Suprapubic skin (tissue), 4 donors: ENCODE results near the gene SLC6A12. TPM values are rescaled to one million over a fixed set of nuclear protein-coding genes. Genes with fewer than 3 reads are reported as not detected.

Experiments used
- DNase-seq, 2 donors: peaks; one replicate each; pipeline ENCODE4 v3.0.0-alpha.2; 2019; ENCODE audit warnings: low spot score in 2 of 2
- H3K27ac ChIP-seq: fragments of 200-600 bp; sonication (generic); one replicate; pipeline ENCODE4 v1.5.1; 2019
- H3K27me3 ChIP-seq: fragments of 200-600 bp; sonication (generic); one replicate; pipeline ENCODE4 v1.5.1; 2019
- H3K36me3 ChIP-seq: fragments of 200-600 bp; sonication (generic); one replicate; pipeline ENCODE4 v1.5.1; 2019
- H3K4me1 ChIP-seq: fragments of 200-600 bp; sonication (generic); one replicate; pipeline ENCODE4 v1.5.1; 2019
- H3K4me3 ChIP-seq: fragments of 200-600 bp; sonication (generic); one replicate; pipeline ENCODE4 v1.5.1; 2019; ENCODE audit warnings: mild to moderate bottlenecking
- H3K9me3 ChIP-seq: fragments of 200-600 bp; sonication (generic); one replicate; pipeline ENCODE4 v1.5.1; 2019
- EP300 ChIP-seq: sonication (generic); formaldehyde crosslinking; IDR thresholded peaks from one replicate; pipeline ENCODE4 v1.6.1; 2017; ENCODE audit warnings: antibody characterized with exemption
- POLR2A ChIP-seq, 2 donors: fragments of 450-650 bp; IDR thresholded peaks; one replicate each; pipeline ENCODE4 v1.6.1; 2017; ENCODE audit warnings: antibody characterized with exemption in 2 of 2, mild to moderate bottlenecking in 2 of 2, moderate library complexity in 2 of 2
- POLR2AphosphoS5 ChIP-seq, 3 donors: sonication (generic); formaldehyde crosslinking; IDR thresholded peaks; one replicate each; pipeline ENCODE4 v1.6.1; 2017; ENCODE audit warnings: antibody characterized with exemption in 3 of 3
- WGBS: methylation state at CpG from one replicate; pipeline ENCODE4 v1.1.5; 2018; 5-methylcytosine and 5-hydroxymethylcytosine counted together
- total RNA-seq, 4 donors: library from RNA; depleted of rRNA; stranded (reverse); fragments of >200 nt; gene quantifications; one replicate each; pipeline ENCODE4 v1.1.0, GENCODE V29; 2016
- TF ChIP-seq, protein P1 (sequence below), 2 donors: fragments of 200-600 bp in 1 of 2; fragments of 450-650 bp in 1 of 2; sonication (generic) in 1 of 2; IDR thresholded peaks; one replicate each; pipeline ENCODE4 v1.5.1; 2016 to 2019; ENCODE audit warnings: antibody characterized with exemption in 2 of 2, mild to moderate bottlenecking in 1 of 2, moderate library complexity in 1 of 2

The SLC6A12 gene
- total RNA-seq, 4 donors from 2014 or later: 3.1 to 6.0 TPM; not detected in 2

DNA sequence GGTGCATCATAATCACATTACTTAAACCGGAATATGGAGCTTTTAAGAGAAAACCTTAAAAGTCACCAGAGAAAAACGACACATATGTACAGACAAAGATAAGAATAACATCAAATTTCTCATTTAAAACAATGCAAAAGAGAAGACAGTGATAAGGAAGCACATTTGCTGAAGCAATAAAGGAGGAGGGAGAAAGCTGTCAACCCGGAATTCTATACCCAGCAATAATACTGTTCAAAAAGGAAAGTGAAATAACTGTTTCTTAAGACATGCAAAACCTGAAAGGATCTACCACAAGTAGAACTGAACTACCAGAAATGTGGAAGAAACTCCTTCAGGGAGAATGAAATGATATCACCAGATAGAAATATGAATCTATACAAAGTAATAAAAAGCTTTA is 33.3 kb upstream of the SLC6A12 start:
- H3K27ac ChIP-seq: no peak overlapping the region
- no peaks in the 10 kb centered on the region for H3K4me1 ChIP-seq
- no peaks in the 10 kb centered on the region for H3K36me3 ChIP-seq
- no peak for DNase-seq
- H3K27me3 ChIP-seq: peaks cover 2% of the 10 kb centered on the region
- TF ChIP-seq POLR2A (IDR thresholded peaks at IDR 0.05) (no peak), POLR2AphosphoS5 (IDR thresholded peaks at IDR 0.05) (no peak), EP300 (no peak)
- TF ChIP-seq, protein P1, sequence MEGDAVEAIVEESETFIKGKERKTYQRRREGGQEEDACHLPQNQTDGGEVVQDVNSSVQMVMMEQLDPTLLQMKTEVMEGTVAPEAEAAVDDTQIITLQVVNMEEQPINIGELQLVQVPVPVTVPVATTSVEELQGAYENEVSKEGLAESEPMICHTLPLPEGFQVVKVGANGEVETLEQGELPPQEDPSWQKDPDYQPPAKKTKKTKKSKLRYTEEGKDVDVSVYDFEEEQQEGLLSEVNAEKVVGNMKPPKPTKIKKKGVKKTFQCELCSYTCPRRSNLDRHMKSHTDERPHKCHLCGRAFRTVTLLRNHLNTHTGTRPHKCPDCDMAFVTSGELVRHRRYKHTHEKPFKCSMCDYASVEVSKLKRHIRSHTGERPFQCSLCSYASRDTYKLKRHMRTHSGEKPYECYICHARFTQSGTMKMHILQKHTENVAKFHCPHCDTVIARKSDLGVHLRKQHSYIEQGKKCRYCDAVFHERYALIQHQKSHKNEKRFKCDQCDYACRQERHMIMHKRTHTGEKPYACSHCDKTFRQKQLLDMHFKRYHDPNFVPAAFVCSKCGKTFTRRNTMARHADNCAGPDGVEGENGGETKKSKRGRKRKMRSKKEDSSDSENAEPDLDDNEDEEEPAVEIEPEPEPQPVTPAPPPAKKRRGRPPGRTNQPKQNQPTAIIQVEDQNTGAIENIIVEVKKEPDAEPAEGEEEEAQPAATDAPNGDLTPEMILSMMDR (IDR thresholded peaks at IDR 0.05): no peak
- no peak overlapping the region for H3K4me3 ChIP-seq
- H3K9me3 ChIP-seq: no peaks in the 10 kb centered on the region
- 89% methylated on average over 3 of the region's 3 CpGs for WGBS

DNA sequence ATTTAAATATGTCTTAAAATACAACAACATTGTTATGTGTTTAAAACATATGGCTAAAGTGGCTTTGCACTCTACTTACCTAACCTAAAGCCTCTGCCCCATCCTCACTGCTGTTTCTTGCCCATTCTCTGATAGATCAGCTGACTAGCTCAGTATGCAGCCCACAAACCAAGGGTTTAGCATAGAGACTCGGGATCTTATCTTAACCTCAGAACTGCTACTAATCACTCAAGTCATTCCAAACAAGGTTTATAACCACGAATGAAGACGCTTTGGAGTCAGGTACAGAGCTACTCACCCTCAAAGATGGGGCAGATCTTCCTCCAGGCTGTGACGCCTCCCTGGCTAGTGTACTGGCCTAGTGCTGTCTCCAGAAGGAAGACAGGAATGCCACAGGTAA is 29.4 kb upstream of the SLC6A12 start:
- no peak for TF ChIP-seq EP300
- peak in 1 of 2 donors; percentile 21 for DNase-seq
- H3K36me3 ChIP-seq: no peaks in the 10 kb centered on the region
- peaks cover 2% of the 10 kb centered on the region for H3K27me3 ChIP-seq
- no peak overlapping the region for H3K4me3 ChIP-seq
- WGBS: 45% methylated on average over 4 of the region's 4 CpGs
- H3K4me1 ChIP-seq: no peaks in the 10 kb centered on the region
- H3K9me3 ChIP-seq: peaks cover under 1% of the 10 kb centered on the region
- H3K27ac ChIP-seq: no peak overlapping the region

DNA sequence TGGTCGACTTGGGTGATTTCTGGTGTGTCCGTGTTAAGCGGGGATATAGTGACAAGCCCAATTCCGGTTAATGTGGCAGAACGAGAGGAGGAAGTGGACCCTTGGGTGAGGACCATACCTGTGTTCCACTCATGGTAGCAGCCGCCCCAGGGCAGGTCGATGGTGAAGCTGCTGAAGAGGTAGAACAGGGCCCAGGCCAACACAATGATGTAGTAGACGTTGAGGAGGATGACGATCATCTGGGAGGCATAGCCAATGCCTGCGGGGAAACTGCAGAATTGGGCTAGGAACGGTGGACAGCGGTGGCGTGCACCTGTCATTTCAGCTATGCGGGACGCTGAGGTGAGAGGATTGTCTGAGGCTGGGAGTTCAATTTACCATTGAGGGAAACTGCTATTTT is 28.5 kb upstream of the SLC6A12 start:
- H3K4me1 ChIP-seq: no peaks in the 10 kb centered on the region
- WGBS: 86% methylated on average over 15 of the region's 15 CpGs
- DNase-seq: peak in 1 of 2 donors; percentile 40
- peaks cover 4% of the 10 kb centered on the region for H3K27me3 ChIP-seq
- no peaks in the 10 kb centered on the region for H3K36me3 ChIP-seq
- H3K9me3 ChIP-seq: peaks cover 5% of the 10 kb centered on the region
- TF ChIP-seq POLR2AphosphoS5 (IDR thresholded peaks at IDR 0.05) (no peak), POLR2A (IDR thresholded peaks at IDR 0.05) (no peak), EP300 (no peak)
- TF ChIP-seq, protein P1 (IDR thresholded peaks at IDR 0.05): no peak
- H3K4me3 ChIP-seq: no peak overlapping the region
- H3K27ac ChIP-seq: no peak overlapping the region

DNA sequence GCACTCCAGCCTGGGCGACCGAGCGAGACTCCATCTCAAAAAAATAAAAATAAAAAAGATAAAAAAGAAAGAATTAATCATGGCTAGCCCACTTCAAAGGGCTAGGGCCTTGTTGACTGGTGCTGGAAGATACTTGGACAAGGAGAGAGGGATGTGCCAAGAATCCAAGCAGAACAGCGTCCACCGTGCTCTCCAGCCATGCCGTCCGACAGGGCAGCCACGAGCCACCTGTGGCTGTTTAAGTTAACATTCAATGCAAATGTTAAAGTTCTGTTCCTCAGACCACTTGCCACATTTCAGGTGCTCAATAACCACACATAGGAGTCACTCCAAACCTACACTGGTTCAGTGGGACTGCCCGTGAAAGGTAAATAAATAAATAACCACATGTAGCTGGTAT is 27.3 kb upstream of the SLC6A12 start:
- Histone ChIP-seq H3K4me1 (no peaks in the 10 kb centered on the region), H3K36me3 (no peaks in the 10 kb centered on the region), H3K27me3 (peaks cover 11% of the 10 kb centered on the region), H3K4me3 (no peak overlapping the region), H3K27ac (no peak overlapping the region), H3K9me3 (peaks cover 10% of the 10 kb centered on the region)
- peak in 1 of 2 donors; percentile 13 for DNase-seq
- 92% methylated on average over 9 of the region's 9 CpGs for WGBS
- TF ChIP-seq, protein P1 (IDR thresholded peaks at IDR 0.05): no peak
- no peak for TF ChIP-seq EP300
- no peak for TF ChIP-seq POLR2AphosphoS5 (IDR thresholded peaks at IDR 0.05)
- TF ChIP-seq POLR2A (IDR thresholded peaks at IDR 0.05): no peak

DNA sequence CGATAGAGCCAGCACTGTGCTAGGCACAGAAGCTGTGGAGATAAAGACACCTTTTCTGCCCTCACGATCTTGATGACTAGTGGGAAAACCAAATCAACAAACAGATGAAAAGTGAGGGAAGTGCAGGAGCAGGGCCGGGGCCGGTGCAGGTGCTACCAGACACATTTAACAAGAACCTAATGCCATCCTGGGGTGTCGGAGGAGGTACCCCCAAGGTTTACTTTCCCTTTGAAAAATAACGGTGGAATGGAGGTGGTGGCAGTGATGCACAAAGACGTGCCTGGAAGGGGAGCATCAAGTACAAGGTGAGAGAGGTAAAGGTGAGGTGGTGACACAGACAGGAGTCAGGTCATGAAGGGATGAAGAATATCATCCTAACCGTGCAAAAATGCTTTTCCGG is 26.6 kb upstream of the SLC6A12 start:
- 87% methylated on average over 9 of the region's 9 CpGs for WGBS
- Histone ChIP-seq H3K4me3 (no peak overlapping the region), H3K4me1 (no peaks in the 10 kb centered on the region), H3K27me3 (peaks cover 11% of the 10 kb centered on the region), H3K27ac (no peak overlapping the region), H3K36me3 (no peaks in the 10 kb centered on the region), H3K9me3 (peaks cover 10% of the 10 kb centered on the region)
- no peak for TF ChIP-seq POLR2A (IDR thresholded peaks at IDR 0.05)
- peak in 1 of 2 donors; percentile 21 for DNase-seq

DNA sequence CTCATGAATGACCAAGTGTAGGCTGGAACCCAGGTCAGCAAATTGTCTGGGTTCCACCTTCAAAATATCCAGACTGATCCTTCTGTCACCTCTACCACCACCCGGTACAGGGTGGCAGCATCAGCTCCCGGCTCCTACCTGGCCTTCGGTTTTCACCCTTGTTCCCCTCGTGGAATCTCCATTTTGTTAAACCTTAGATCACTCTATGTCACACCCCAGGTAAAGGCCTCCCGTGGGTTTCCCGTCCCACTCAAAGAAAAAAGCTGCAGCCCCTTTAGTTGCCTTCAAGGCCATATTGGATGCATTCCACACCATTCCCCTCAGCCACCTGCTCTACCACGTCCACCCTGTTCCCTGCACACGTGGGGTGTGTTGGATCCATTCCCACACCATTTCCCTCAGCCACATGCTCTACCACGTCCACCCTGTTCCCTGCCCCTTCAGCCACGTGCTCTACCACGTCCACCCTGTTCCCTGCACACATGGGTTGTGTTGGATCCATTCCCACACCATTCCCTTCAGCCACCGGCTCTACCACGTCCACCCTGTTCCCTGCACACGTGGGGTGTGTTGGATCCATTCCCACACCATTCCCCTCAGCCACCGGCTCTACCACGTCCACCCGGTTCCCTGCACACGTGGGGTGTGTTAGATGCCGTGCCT is 24.9 kb upstream of the SLC6A12 start:
- Histone ChIP-seq H3K4me1 (no peaks in the 10 kb centered on the region), H3K36me3 (no peaks in the 10 kb centered on the region), H3K27me3 (peaks cover 11% of the 10 kb centered on the region), H3K27ac (no peak overlapping the region), H3K9me3 (peaks cover 16% of the 10 kb centered on the region), H3K4me3 (no peak overlapping the region)
- peak in 1 of 2 donors; percentile 29 for DNase-seq
- no peak for TF ChIP-seq POLR2AphosphoS5 (IDR thresholded peaks at IDR 0.05)
- no peak for TF ChIP-seq EP300
- TF ChIP-seq POLR2A (IDR thresholded peaks at IDR 0.05): no peak
- TF ChIP-seq, protein P1 (IDR thresholded peaks at IDR 0.05): no peak
- WGBS: 75% methylated on average over 19 of the region's 19 CpGs
